PC-9 (cell line): Measurements from ENCODE around the gene SH3GL1. TPM values are rescaled to one million over a fixed set of nuclear protein-coding genes. Genes with fewer than 3 reads are reported as not detected.

Experiments
- BruUV-seq: library from RNA; stranded (reverse); fragments of 400-500 nt; replicated peaks from 2 replicates; lab custom pipeline; 2021; lab: Mats Ljungman, UMichigan
- CTCF ChIA-PET: fragments of 300-600 bp; sonication (Branson Sonifier 250); formaldehyde crosslinking; loops from one replicate; lab custom pipeline; 2022; ENCODE audit warnings: antibody characterized with exemption; lab: Charles Lee
- POLR2A ChIA-PET: fragments of 300-600 bp; sonication (Branson Sonifier 250); formaldehyde crosslinking; loops from one replicate; lab custom pipeline; 2022; ENCODE audit warnings: antibody characterized with exemption; ENCODE audit not compliant: unreplicated experiment; lab: Charles Lee
- DNase-seq, 2 experiments: peaks; one replicate each; pipeline versions ENCODE4 v3.0.0 to v3.0.0-alpha.2; 2015 to 2022; ENCODE audit warnings: mixed read lengths in 1 of 2
- H2AFZ ChIP-seq: fragments of 200-600 bp; sonication (generic); 2 replicates; pipeline ENCODE4 v1.8.1; 2017; ENCODE audit warnings: antibody characterized with exemption
- H3F3A ChIP-seq: fragments of 200-600 bp; sonication (generic); 2 replicates; pipeline ENCODE4 v1.8.1; 2017; ENCODE audit warnings: antibody characterized with exemption, mild to moderate bottlenecking, low read depth; ENCODE audit not compliant: insufficient read depth
- H3K27ac ChIP-seq: fragments of 200-600 bp; sonication (generic); 2 replicates; pipeline ENCODE4 v1.6.1; 2016; ENCODE audit warnings: mixed run types
- H3K27me3 ChIP-seq: fragments of 200-600 bp; sonication (generic); 2 replicates; pipeline ENCODE4 v1.6.1; 2016; ENCODE audit warnings: low read depth, mixed run types; ENCODE audit not compliant: insufficient read depth
- H3K36me3 ChIP-seq: fragments of 200-600 bp; sonication (generic); 2 replicates; pipeline ENCODE4 v1.6.1; 2016; ENCODE audit warnings: low read depth, mixed run types
- H3K4me1 ChIP-seq: fragments of 200-600 bp; sonication (generic); replicated peaks from 2 replicates; pipeline ENCODE4 v1.6.1; 2016; ENCODE audit warnings: mixed run types; ENCODE audit not compliant: insufficient read depth
- H3K4me2 ChIP-seq: fragments of 200-600 bp; sonication (generic); 2 replicates; pipeline ENCODE4 v1.6.1; 2017; ENCODE audit warnings: mixed run types
- H3K4me3 ChIP-seq: fragments of 200-600 bp; sonication (generic); 2 replicates; pipeline ENCODE4 v1.6.1; 2016; ENCODE audit warnings: mixed run types
- H3K79me2 ChIP-seq: fragments of 200-600 bp; sonication (generic); 2 replicates; pipeline ENCODE4 v1.6.1; 2017; ENCODE audit warnings: low read depth, mixed run types
- H3K9me2 ChIP-seq: fragments of 200-600 bp; sonication (generic); 2 replicates; pipeline ENCODE4 v1.8.1; 2017; ENCODE audit warnings: mild to moderate bottlenecking; ENCODE audit not compliant: insufficient read depth
- H3K9me3 ChIP-seq: fragments of 200-600 bp; sonication (generic); 2 replicates; pipeline ENCODE4 v1.8.1; 2016; ENCODE audit warnings: low read depth; ENCODE audit not compliant: insufficient read depth
- H4K20me1 ChIP-seq: fragments of 200-600 bp; sonication (generic); 2 replicates; pipeline ENCODE4 v1.8.1; 2017; ENCODE audit not compliant: insufficient read depth
- EZH2 ChIP-seq: fragments of 200-600 bp; sonication (generic); IDR thresholded peaks from 2 replicates; pipeline ENCODE4 v1.8.0; 2017; ENCODE audit warnings: antibody characterized with exemption, low read depth
- intact Hi-C: fragments of 100-400 bp; cut with micrococcal nuclease; formaldehyde crosslinking; loops from one replicate; pipeline ENCODE4 v1.10.0; 2022; ENCODE audit not compliant: unreplicated experiment
- total RNA-seq: library from RNA; stranded (reverse); gene quantifications from 2 replicates; pipeline ENCODE4 v1.2.3, GENCODE V29; 2021
- TF ChIP-seq, protein P1 (sequence below): fragments of 200-600 bp; sonication (generic); conservative IDR thresholded peaks from 2 replicates; pipeline ENCODE4 v1.6.1; 2017; ENCODE audit warnings: mixed run types, antibody characterized with exemption, mild to moderate bottlenecking, moderate library complexity

Gene SH3GL1
- total RNA-seq, 1 experiment from 2014 or later = 49.2 TPM

DNA sequence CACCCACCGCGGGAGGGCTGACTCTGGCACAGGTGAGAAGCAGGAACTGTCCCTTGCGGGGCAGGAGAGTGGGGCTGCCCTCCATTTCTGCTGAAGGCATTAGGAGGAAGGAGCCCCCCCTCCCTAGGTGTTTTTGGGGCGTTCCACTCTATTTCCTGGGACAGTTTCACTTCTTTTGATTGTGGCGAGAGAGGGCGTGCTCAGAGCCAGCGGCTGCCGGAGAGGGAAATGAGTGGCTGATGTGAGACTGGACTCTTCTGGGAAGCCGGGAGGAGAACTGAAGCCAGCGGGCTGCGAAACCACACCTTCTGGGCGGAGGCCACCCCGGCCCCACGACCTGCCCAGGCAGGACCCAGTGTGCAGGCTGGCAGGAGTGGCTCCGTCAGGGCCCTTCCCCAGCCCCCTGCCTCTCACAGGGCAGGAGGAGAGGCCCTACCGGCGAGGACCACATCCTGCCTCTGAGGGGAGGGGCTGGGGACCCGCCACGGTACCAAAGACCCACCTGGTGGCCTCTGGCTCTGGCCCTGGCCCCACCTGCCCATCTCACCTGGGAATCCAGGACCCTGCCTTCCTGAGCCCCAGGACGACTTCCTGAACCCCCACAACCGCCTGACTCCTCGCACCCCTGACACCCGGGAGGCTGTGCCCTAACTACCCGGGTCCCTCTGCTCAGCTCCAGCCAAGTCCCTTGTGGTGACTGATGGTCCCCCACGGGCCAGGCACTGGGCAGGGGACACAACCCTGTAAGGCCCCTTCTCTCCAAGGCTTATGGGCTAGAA lies 31.0 kb downstream of the SH3GL1 start:
- H3K4me1 ChIP-seq = peaks cover 12% of the 10 kb centered on the region
- no peaks in the 10 kb centered on the region for H4K20me1 ChIP-seq
- no TSS peak for BruUV-seq
- H3K36me3 ChIP-seq = no peaks in the 10 kb centered on the region
- no peak overlapping the region for H3K4me2 ChIP-seq
- POLR2A ChIA-PET = interaction anchor here (0.6 kb wide), 1 partner anchor 40 kb away, joined by 3 read pairs; no protein-coding TSS in a partner anchor
- H3K27ac ChIP-seq = no peak overlapping the region
- H2AFZ ChIP-seq = no peak overlapping the region
- no peaks in the 10 kb centered on the region for H3K9me3 ChIP-seq
- H3K27me3 ChIP-seq = no peaks in the 10 kb centered on the region
- intact Hi-C loops = loop anchor here (1.0 kb wide), 1 partner anchor 31 kb away; the partner anchor contains the start of gene SH3GL1
- H3K9me2 ChIP-seq = no peaks in the 10 kb centered on the region
- TF ChIP-seq, protein P1, sequence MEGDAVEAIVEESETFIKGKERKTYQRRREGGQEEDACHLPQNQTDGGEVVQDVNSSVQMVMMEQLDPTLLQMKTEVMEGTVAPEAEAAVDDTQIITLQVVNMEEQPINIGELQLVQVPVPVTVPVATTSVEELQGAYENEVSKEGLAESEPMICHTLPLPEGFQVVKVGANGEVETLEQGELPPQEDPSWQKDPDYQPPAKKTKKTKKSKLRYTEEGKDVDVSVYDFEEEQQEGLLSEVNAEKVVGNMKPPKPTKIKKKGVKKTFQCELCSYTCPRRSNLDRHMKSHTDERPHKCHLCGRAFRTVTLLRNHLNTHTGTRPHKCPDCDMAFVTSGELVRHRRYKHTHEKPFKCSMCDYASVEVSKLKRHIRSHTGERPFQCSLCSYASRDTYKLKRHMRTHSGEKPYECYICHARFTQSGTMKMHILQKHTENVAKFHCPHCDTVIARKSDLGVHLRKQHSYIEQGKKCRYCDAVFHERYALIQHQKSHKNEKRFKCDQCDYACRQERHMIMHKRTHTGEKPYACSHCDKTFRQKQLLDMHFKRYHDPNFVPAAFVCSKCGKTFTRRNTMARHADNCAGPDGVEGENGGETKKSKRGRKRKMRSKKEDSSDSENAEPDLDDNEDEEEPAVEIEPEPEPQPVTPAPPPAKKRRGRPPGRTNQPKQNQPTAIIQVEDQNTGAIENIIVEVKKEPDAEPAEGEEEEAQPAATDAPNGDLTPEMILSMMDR = no peak
- TF ChIP-seq EZH2 = no peak
- CTCF ChIA-PET = interaction anchor here (0.6 kb wide), 1 partner anchor 17 kb away, joined by 8 read pairs; no protein-coding TSS in a partner anchor
- H3K4me3 ChIP-seq = no peak overlapping the region
- H3K79me2 ChIP-seq = peaks cover 12% of the 10 kb centered on the region
- peak in 1 of 2 experiments; percentile 82 for DNase-seq
- peaks cover 4% of the 10 kb centered on the region; the same call in 1 of the 2 replicates for H3F3A ChIP-seq

DNA sequence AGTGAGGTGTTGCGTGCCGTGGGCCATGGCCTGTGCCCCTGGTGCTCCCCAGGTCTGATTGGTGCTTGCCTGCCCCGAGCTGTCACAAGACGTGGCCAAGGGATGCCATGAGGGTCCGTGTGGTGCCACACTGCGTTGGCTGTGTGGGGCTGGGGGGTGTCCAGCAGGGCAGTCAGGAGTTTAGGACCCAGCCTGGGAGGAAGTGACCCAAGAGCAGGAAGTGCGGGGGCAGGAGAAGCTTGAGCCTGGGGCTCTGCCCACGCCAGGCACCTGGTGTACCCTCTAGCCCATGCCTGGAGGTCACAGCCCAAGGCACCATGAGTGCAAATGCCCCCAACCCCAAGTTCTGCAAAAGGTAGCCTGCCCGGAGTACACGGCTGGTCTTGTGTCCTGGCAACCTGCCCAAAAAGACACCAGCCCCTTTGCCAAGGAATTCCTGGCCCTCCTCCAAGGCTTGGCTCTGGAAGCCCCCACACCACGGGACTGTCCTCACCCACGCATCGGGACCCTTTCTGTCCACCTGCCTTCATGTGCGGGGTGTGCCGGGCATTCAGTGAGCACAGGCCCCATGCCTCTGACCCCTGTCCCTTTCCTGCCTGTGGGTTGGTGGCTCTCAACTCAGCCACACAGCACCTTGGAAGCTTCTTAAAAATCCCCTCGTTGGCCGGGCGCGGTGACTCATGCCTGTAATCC lies 32.1 kb downstream of the SH3GL1 start:
- Histone ChIP-seq H3K27me3 (no peaks in the 10 kb centered on the region), H3K36me3 (no peaks in the 10 kb centered on the region), H3K4me2 (no peak overlapping the region), H3K4me1 (peaks cover 1% of the 10 kb centered on the region; the same call in 1 of the 2 replicates), H3F3A (no peaks in the 10 kb centered on the region), H3K4me3 (no peak overlapping the region), H4K20me1 (no peaks in the 10 kb centered on the region), H3K9me2 (no peaks in the 10 kb centered on the region), H2AFZ (no peak overlapping the region), H3K9me3 (no peaks in the 10 kb centered on the region), H3K79me2 (peaks cover 9% of the 10 kb centered on the region; the same call in 1 of the 2 replicates), H3K27ac (no peak overlapping the region)
- BruUV-seq = no TSS peak
- no peak for DNase-seq
- TF ChIP-seq, protein P1 = no peak
- no peak for TF ChIP-seq EZH2
- intact Hi-C loops = no loop called here
- CTCF ChIA-PET = no interaction called here
- POLR2A ChIA-PET = interaction anchor here (0.6 kb wide), 1 partner anchor 41 kb away, joined by 3 read pairs; no protein-coding TSS in a partner anchor

DNA sequence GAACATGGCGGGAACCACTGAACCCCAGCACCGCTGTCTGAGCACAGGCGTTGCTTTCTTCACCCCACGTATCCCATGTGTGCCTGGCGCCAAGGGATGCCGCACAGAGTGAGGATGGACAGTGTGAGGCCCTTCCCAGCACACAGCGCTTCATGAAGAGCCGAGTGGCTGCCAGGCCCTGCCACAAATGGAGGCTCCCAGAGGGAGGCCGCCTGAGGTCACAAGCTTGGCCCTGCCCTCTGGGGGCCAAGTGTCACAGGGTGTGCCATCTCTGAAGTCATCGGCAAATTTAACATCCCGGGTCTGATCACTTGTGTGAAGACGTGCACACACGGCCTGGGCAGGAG lies 32.6 kb downstream of the SH3GL1 start:
- intact Hi-C loops = no loop called here
- CTCF ChIA-PET = no interaction called here

More for the DNA sequence above, 32.6 kb downstream of the SH3GL1 start:
- no peak overlapping the region for H3K4me2 ChIP-seq
- BruUV-seq = no TSS peak
- no peak overlapping the region for H2AFZ ChIP-seq
- no peaks in the 10 kb centered on the region for H4K20me1 ChIP-seq
- H3K9me2 ChIP-seq = no peaks in the 10 kb centered on the region
- H3K36me3 ChIP-seq = no peaks in the 10 kb centered on the region
- peaks cover 5% of the 10 kb centered on the region; the same call in 1 of the 2 replicates for H3K79me2 ChIP-seq
- DNase-seq = no peak
- H3K27me3 ChIP-seq = no peaks in the 10 kb centered on the region
- H3K27ac ChIP-seq = no peak overlapping the region
- no peaks in the 10 kb centered on the region for H3K9me3 ChIP-seq
- no peaks in the 10 kb centered on the region for H3K4me1 ChIP-seq
- no peak for TF ChIP-seq EZH2
- TF ChIP-seq, protein P1 = no peak
- POLR2A ChIA-PET = no interaction called here
- no peak overlapping the region for H3K4me3 ChIP-seq
- no peaks in the 10 kb centered on the region for H3F3A ChIP-seq
